Measurements from ENCODE around the gene NRXN3. TPM values are rescaled to one million over a fixed set of nuclear protein-coding genes. Genes with fewer than 3 reads are reported as not detected.

The NRXN3 gene
- total and polyA plus RNA-seq, 8 donors, result 0.53 to 2.5 (median 1.5) TPM

- Histone ChIP-seq H3K36me3 (no peaks in the 10 kb centered on the region), H3K27me3 (no peaks in the 10 kb centered on the region), H3K4me3 (no peak overlapping the region), H3K4me1 (no peaks in the 10 kb centered on the region), H3K9me3 (no peaks in the 10 kb centered on the region), H3K27ac (no peak overlapping the region)
- 60 to 67% methylated on average over 4 of the region's 4 CpGs for WGBS, 2 donors
- FAIRE-seq (no peak), ATAC-seq (no peak), DNase-seq (no peak)
- intact Hi-C loops (cut with DNase I), result no loop called here
- TF ChIP-seq CTCF (IDR thresholded peaks at IDR 0.05), result no peak
These were observed 1006.9 kb downstream of the NRXN3 start for GRCh38 chr14:79177106-79177505.

GRCh38 chr14:79178719-79179118 lies 1008.5 kb downstream of the NRXN3 start:
- no peak for DNase-seq
- no peak overlapping the region for H3K4me3 ChIP-seq
- ATAC-seq, result no peak
- H3K36me3 ChIP-seq, result no peaks in the 10 kb centered on the region
- H3K27ac ChIP-seq, result no peak overlapping the region
- intact Hi-C loops (cut with DNase I), result no loop called here
- H3K27me3 ChIP-seq, result no peaks in the 10 kb centered on the region
- TF ChIP-seq CTCF (IDR thresholded peaks at IDR 0.05), result no peak
- no peaks in the 10 kb centered on the region for H3K9me3 ChIP-seq
- no peak for FAIRE-seq
- no peaks in the 10 kb centered on the region for H3K4me1 ChIP-seq

DNA sequence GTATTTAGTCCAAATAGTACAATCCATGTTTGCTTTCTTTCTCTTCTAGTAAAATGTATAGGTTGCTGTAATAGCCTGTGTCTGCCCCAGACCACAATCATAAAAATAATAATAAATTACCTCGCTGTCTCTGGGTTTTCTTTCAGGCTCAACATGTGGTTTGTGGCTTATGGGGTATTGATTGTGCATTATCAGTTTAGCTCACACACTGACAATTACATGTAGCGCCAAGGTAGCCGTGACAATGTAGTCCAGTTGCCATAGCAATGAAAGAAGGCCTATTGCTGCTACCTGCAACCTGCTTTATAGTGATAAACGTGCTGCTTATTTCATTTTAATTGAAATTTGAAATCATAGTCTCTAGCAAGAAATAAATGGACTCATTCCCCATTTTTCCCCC lies 1009.8 kb downstream of the NRXN3 start:
- TF ChIP-seq CTCF (IDR thresholded peaks at IDR 0.05), result no peak
- Histone ChIP-seq H3K4me3 (no peak overlapping the region), H3K36me3 (no peaks in the 10 kb centered on the region), H3K27me3 (no peaks in the 10 kb centered on the region), H3K9me3 (no peaks in the 10 kb centered on the region), H3K4me1 (no peaks in the 10 kb centered on the region), H3K27ac (no peak overlapping the region)
- WGBS, 2 donors, result 78 to 84% methylated on average over 4 of the region's 4 CpGs
- FAIRE-seq, result no peak
- no peak for ATAC-seq
- DNase-seq, result no peak
- intact Hi-C loops (cut with DNase I), result no loop called here

DNA sequence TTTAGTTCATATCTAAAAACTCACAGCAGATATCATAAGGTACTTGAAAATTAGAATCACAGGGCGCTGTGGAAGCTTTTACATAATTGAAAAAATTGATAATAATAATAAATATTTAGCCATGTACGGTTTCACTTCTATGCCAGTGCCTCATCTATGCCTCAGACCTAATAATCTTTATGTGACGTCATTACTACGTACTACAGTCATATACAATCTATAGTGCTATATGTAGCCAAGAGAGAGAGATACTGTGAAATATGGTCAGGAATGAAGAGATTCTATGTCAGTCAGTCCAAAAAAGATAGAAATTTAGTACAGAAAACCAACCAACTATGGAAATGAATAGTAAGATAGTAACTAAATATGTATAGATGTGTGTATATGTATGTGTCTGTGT lies 1010.5 kb downstream of the NRXN3 start:
- no peaks in the 10 kb centered on the region for H3K9me3 ChIP-seq
- ATAC-seq (no peak), FAIRE-seq (no peak), DNase-seq (no peak)
- H3K27me3 ChIP-seq, result no peaks in the 10 kb centered on the region
- no peaks in the 10 kb centered on the region for H3K4me1 ChIP-seq
- WGBS, 2 donors, result 82 to 91% methylated on average over 4 of the region's 4 CpGs
- no peak overlapping the region for H3K4me3 ChIP-seq
- no peak overlapping the region for H3K27ac ChIP-seq
- H3K36me3 ChIP-seq, result no peaks in the 10 kb centered on the region
- intact Hi-C loops (cut with DNase I), result no loop called here
- TF ChIP-seq CTCF (IDR thresholded peaks at IDR 0.05), result no peak

- WGBS, 2 donors, result 77 to 88% methylated on average over 3 of the region's 3 CpGs
- TF ChIP-seq CTCF (IDR thresholded peaks at IDR 0.05), result no peak
- H3K36me3 ChIP-seq, result no peaks in the 10 kb centered on the region
- FAIRE-seq, result no peak
- no peak for ATAC-seq
- H3K4me1 ChIP-seq, result no peaks in the 10 kb centered on the region
- no peaks in the 10 kb centered on the region for H3K9me3 ChIP-seq
- H3K27me3 ChIP-seq, result no peaks in the 10 kb centered on the region
- H3K27ac ChIP-seq, result no peak overlapping the region
- no peak for DNase-seq
- intact Hi-C loops (cut with DNase I), result no loop called here
- H3K4me3 ChIP-seq, result no peak overlapping the region
These were observed 1016.4 kb downstream of the NRXN3 start for GRCh38 chr14:79186523-79186922.

Measured in pancreas (tissue), 10 donors.